ENCODE results near the gene MRE11. TPM values are rescaled to one million over a fixed set of nuclear protein-coding genes. Genes with fewer than 3 reads are reported as not detected.
"Not testable (repeated sequence)": the region's sequence is repeated elsewhere in the genome, so short reads cannot be mapped to it uniquely, and the experiment has no call there.

MRE11 gene
- total RNA-seq, 1 donor from 2014 or later = 7.2 TPM

DNA sequence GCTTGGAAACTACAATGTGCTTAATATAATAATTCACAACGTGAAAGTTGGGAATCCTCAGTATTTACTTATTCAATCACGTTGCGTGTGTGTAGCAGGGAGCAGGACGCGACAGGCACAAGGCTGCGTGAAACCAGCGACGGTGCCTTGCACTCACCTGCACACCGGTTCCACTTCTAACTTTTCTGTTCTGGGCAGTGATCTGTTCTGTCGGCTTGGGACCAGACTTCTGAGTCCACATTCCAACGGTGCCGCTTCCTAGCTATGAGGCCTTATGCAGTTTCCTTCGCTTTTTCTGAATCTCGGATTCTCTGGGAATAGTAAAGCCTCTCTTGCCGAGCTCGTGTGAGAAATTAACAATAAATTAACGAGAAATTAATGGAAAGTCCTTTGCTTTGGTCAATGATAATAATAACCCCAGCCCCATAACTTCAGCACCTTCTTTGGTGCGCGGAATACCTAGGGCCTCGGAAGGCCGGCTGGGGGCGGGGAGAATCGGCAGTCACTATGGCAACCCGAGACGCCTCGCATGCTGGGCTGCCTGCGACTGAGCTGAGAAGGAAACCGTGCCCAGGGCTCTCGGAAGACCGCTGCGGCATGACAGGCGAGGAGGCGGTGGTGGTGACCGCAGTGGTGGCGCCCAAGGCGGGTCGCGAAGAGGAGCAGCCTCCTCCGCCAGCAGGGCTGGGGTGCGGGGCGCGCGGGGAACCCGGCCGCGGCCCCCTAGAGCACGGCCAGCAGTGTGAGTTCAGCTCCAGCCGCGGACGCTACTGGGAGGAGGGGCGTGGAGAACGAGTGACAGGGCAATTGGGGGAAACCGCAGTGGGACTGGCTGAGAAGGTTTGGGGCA lies 18.5 kb upstream of the MRE11 start, which contains the start of gene C11orf97:
Gene C11orf97, plus strand, starts transcription at position 530 of the 850 bp plus-strand sequence. Its CDS starts 68 bp downstream, at position 598.
- peak; percentile 82 for DNase-seq (ENCODE audit: missing footprints)
- intact Hi-C loops (cut with DNase I) = no loop called here

DNA sequence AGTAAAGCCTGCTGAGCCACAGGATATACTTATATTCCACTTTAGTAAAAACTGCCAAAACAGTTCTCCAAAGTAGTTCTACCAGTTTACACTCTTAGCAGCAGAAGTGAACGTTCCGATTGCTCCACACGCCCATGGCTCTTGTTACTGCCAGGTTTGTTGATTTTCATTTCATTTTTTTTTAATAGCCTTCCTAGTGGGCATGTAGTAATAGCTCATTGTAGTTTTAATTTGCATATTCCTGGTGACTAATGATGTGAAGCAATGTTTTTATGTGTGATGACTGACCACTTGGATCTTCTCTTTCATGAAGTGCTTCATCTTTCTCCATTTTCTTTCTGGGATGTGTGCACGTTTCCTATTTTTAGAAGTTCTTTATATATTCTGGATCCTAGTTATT lies 13.8 kb upstream of the MRE11 start:
- ATAC-seq = no peak

More for the DNA sequence above, 18.5 kb upstream of the MRE11 start, which contains the start of gene C11orf97:
- ATAC-seq = peak; percentile 86

DNA sequence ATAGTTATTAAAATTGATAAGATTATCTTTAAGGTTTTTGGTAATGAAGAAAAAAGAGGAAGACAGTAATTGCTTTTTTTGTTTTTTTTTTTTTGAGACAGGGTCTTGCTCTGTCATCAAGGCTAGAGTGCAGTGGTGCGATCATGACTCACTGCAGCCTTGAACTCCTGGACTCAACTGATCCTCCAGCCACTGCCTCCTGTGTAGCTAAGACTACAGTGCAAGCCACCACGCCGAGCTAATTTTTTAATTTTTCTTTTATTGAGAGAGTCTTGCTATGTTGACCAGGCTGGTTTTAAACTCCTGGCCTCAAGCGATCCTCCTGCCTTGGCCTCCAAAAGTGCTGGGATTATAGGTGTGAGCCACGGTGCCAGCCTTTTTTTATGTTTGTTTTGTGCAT lies 12.9 kb upstream of the MRE11 start:
- ATAC-seq = not testable (repeated sequence)
- DNase-seq (ENCODE audit: missing footprints) = peak; percentile 22
- intact Hi-C loops (cut with DNase I) = loop anchor here (10.0 kb wide), 1 partner anchor 322 kb away; no protein-coding TSS in a partner anchor

More for the DNA sequence above, 13.8 kb upstream of the MRE11 start:
- DNase-seq (ENCODE audit: missing footprints) = peak; percentile 17
- intact Hi-C loops (cut with DNase I) = loop anchor here (10.0 kb wide), 1 partner anchor 323 kb away; no protein-coding TSS in a partner anchor

DNA sequence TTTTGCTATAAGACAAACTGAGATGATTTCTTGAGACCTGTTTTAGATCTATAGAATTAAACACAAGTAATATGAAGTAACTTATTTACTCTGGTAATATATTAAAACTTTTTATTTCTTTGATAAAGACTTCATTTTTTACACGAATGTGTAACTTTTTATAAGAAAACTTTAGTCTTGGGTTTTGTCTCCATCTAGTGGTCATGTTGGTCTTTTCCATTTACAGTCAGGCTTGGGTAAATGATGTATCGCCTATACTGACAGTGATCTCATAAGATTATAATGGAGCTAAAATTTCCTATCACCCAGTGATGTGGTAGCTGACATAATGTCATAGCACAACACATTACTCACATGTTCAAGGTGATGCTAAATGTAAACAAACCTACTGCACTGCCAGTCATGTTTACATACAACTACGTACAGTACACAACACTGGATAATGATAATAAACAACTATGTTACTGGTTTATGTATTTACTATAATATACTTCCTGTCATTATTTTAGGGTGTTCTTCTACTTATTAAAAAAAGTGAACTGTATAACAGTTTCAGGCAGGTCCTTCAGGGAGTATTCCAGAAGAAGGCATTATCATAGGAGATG lies 11.1 kb upstream of the MRE11 start:
- intact Hi-C loops (cut with DNase I) = loop anchor here (5.0 to 10.0 kb wide), 2 partner anchors 320 to 607 kb away; no protein-coding TSS in a partner anchor
- DNase-seq (ENCODE audit: missing footprints) (no peak), ATAC-seq (no peak)

DNA sequence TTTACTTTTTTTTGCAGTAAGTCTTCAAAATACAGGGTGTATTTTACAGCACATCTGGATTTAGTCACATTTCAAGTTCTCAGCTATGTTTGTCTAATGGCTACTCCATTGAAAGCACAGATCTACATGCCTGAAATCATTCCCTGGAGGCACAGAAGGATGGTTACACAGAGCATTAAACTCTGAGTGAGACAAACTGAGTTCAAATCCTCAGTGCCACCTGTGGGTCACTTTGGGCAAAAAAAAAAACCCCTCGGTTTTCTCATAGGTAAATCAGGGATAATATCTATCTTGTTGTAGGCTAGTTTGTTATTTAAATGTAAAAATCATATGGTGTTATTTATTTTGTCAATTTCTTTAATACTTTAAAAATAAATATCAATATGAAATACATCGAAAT lies 7.9 kb upstream of the MRE11 start:
- ATAC-seq = no peak
- intact Hi-C loops (cut with DNase I) = loop anchor here (5.0 to 10.0 kb wide), 2 partner anchors 317 to 604 kb away; no protein-coding TSS in a partner anchor
- DNase-seq (ENCODE audit: missing footprints) = no peak

DNA sequence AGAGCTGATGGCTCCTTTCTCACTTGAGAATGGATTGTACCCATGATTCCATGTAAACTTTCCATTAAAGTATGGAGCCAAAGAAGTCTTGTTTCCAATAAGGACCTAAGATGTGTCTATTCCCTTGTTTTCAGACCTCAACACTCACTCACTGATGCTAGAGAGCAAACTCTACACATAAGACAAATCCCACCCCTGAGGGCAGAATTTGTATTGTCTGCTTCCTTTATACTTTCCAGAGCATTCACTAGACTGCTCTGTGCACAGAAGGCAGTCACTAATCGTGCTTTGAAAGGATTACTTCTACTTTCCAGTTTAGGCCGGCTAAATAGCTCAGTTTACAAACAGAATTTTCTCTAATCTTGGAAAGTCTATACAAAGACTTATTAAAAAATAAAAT lies 6.5 kb upstream of the MRE11 start:
- ATAC-seq = no peak
- no peak for DNase-seq (ENCODE audit: missing footprints)
- intact Hi-C loops (cut with DNase I) = loop anchor here (5.0 to 10.0 kb wide), 2 partner anchors 315 to 603 kb away; no protein-coding TSS in a partner anchor

DNA sequence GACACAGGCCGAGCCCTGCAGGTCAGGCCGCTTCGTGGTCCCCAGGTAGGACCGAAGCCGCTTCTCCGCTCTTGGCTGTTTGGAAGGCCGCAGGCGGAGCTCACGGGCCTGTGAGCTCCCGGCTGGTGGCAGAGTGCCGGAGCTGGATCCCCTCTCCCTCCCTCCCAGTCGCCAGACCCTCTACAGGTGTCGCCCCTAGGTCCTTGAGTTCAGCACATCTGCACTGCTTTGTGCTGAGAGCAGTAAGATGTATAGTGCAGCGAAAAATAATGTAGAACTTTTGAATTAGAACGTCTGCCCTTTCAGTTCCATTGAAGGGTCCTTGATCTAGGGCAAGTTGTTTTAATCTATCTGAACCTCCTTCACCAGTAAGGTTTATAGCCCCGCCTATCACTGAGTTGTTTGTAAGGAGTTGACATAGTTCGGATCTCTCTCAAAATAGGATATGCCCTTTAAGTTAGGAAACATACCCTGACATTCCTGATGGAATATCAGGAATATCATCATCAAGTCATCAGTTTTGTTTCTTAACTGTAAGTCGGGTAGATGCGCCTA lies 559 bp upstream of the MRE11 start:
- ATAC-seq = peak; percentile 60
- DNase-seq (ENCODE audit: missing footprints) = no peak
- intact Hi-C loops (cut with DNase I) = no loop called here

DNA sequence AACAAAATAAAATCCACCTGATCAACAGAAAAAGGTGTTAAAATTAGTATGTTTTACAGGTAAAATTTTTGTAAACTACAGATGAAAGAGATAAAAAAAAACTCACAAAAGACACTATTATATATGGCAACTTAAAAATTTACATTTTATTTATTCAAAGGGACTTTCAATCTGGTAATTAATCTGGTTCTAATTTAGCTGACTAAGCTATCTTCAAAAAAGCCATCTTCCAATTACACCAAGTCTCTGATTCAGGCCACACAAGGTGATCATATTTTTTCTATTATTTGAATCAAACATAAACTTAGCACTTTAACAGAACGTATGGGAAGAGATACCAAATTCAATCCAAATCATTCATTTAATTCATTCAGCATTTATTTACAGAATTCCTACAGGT lies 7.6 kb downstream of the MRE11 start:
- DNase-seq (ENCODE audit: missing footprints) (no peak), ATAC-seq (no peak)
- intact Hi-C loops (cut with DNase I) = no loop called here

DNA sequence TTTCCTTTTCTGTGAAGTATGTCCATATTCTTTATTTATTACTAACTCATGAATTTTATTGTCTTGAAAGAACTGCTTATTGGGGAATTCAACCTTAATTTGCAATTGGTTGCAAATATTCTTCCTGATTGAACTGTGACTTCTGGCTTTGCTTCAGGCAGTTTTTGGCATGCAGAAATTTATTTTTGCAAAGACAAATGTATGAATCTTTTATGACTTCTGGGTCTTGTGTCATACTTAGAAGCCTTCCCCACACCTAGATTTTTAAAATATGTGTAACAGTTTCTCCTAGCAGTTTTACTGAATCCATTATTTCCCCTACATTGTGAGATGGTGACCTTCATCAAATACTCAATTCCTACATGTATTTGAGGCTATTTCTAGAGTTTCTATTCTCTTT lies 12.3 kb downstream of the MRE11 start:
- intact Hi-C loops (cut with DNase I) = no loop called here
- no peak for DNase-seq (ENCODE audit: missing footprints)
- no peak for ATAC-seq

DNA sequence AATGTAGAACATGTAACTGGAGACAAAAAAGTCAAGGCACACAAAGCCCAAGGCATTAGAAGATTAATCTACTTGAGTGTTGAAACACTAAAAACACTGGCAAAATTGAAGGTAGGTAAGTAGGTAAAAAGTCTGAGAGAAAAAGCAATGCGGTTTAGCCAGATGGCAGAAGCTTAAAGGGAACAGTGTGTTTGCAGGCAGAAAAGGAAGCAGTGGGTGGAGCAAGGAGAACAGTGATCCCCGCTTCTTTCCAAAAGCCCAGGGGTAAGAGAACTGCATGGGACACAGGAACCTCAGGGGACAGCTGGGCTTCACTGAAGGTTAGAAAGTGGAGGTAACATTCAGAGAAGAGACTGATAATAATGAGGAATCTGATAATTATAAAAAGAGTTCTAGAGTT lies 16.0 kb downstream of the MRE11 start:
- ATAC-seq = no peak
- intact Hi-C loops (cut with DNase I) = no loop called here
- no peak for DNase-seq (ENCODE audit: missing footprints)

DNA sequence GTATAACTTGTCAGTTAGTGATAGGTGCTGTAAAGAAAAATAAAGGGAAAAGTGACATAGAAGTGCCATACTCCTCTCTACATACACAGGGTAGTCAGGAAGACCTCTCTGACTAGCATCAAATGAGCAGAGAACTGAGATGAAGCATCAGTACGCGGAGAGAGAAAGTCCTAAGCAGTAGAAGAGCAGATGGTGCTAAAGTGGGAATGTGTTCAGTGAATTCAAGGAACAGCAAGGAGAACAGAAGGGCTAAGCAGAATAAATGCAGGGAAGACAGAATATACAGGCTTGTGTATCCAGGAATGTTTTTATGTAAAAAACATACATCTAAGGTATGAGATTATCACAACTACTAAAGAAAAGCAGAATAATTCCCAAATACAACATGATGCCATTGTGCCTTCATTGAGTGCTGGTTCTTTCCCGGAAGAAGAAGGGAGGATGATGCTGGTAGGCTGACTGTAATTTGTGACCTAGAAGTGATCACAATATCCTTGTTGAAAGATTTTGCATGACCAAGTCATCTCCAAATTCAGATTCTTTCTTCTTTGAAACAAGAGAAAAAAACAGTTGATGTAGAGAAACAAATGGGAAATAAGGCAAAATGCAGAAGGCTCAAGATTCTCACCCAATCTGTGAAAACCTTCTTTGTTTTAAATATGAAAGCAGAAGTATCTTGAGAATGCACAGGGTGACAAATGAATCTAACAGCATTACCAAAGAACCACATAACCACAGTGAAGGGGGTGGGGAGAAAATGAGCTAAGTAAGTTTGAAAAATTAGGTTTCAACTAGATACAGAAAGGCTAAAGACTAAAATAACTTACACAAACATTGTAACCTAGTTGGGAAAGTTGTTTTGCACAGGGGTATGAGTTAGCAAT lies 20.5 kb downstream of the MRE11 start:
- ATAC-seq (no peak), DNase-seq (ENCODE audit: missing footprints) (no peak)
- intact Hi-C loops (cut with DNase I) = no loop called here

DNA sequence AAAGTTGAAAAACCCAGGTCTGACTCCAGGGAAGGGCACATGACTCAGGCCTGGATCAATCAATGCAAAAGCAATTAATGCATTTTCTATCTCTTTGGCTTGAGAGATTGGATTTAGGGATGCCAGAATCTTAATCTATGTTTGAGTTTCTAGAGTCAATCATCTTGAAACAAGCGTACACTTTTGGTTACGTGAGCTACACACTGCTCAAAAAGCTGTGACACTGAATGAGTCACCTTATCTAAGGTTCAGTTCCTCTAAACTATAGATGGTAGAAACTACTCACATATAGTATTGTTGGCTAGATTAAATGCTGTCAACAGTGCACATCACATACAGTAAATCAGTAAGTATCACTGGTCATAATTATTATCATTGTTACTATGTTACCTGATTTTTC lies 24.2 kb downstream of the MRE11 start:
- DNase-seq (ENCODE audit: missing footprints) (no peak), ATAC-seq (no peak)
- intact Hi-C loops (cut with DNase I) = no loop called here

DNA sequence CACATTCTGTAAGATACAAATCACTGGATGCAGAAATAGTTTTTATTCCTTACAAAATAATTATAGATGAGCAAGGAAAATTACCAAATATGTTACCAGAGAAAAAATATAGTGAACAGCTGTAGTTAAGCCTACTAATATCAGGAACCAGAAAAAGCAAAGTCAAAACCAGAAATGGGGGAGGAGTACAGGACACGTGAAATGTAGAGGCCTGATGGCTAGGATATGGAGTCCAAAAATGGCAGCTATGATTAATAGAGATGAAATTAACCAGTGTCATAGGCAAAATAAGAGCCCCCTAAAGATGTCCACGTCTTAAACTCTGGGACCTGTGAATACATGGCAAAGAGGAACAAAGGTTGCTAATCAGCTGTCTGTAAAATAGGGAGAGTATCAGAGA lies 34.1 kb downstream of the MRE11 start:
- intact Hi-C loops (cut with DNase I) = no loop called here
- ATAC-seq = no peak

DNA sequence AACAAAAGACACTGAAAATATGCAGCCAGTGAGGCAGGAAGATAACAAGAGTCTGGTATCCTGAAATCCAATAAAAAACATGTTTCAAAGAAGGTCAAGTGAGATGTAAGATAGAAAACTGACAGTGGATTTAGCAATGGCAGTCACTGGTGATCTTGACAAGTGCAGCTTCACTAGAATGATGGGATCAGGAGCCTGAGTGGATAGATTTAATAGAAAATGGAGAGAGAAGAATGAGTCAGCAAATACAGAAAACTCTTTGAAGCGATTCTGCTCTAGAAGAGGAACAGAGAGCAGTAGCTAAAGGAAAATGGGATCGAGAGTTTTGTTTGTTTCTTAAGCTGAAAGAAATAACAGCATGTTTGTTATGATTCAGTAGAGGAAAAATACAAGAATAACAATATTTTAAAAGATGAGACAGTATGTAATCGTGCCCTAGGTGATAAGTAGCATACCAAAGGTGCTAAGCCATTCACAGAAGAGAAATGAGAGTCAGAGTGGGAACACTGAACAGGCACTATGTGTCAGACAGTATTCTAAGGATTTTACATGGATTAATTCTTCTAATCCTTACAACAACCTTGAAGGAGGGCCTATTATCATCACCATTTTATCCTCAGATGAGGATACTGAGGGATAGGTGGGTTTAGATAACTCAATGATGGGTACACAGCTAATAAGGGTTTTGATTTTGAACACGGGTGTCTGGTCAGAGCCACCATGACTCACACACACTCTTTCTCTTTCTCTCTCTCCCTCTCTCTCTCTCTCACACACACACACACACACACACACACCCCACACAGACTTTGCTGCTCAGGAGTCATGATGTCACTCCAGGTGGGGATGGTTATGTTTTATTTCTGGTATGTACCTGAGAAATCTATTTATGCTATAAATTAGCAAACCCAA lies 36.3 kb downstream of the MRE11 start:
- DNase-seq (ENCODE audit: missing footprints) (no peak), ATAC-seq (no peak)
- intact Hi-C loops (cut with DNase I) = no loop called here

More for the DNA sequence above, 34.1 kb downstream of the MRE11 start:
- no peak for DNase-seq (ENCODE audit: missing footprints)

DNA sequence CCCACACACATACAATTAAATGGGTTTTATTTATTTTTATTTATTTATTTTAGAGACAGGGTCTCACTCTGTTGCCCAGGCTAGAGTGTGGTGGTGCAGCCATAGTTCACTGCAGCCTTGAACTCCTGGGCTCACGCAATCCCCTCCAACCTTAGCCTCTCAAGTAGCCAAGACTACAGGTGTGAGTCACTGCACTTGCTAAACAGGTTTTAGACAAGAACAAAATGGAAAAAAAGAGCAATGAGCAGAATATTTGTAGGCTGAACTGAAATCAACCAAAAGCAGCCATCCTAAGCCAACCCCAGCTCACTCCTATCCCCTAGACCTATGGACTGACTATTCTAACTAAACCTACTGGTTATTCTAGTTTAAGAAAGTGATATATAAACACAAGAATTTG lies 37.8 kb downstream of the MRE11 start:
- ATAC-seq (no peak), DNase-seq (ENCODE audit: missing footprints) (no peak)
- intact Hi-C loops (cut with DNase I) = no loop called here

DNA sequence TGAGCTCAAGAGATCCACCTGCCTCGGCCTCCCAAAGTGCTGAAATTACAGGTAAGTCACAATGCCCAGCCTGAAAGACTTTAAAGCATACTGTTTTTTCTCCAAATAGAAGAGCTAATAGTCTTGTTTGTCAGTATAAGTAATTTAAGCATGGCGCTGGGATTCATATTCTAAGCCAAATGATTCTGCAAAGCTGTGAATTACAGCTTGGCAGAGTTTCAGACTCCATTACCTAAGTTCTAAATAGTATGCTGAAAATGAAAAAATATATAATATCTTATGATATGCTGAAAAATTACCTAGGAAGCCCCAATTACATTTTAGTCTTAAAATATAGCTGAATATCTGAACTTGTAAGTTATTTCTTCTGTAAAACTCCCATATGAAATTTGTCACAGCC lies 39.3 kb downstream of the MRE11 start:
- ATAC-seq (no peak), DNase-seq (ENCODE audit: missing footprints) (no peak)
- intact Hi-C loops (cut with DNase I) = no loop called here

DNA sequence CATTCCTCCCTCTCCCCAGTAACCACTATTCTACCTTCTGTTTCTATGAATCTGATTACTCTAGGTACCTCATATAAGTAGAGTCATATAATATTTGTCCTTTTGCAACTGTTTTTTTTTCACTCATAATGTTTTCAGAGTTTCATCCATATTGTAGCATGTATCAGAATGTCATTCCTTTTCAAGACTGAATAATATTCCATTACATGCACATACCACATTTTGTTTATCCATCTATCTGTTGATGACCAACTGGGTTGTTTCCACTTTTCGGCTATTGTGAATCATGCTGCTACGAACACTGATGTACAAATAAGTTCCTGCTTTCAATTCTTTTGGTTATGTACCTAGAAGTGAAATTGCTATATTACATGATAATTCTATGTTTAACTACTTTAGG lies 40.7 kb downstream of the MRE11 start:
- intact Hi-C loops (cut with DNase I) = no loop called here
- no peak for ATAC-seq

DNA sequence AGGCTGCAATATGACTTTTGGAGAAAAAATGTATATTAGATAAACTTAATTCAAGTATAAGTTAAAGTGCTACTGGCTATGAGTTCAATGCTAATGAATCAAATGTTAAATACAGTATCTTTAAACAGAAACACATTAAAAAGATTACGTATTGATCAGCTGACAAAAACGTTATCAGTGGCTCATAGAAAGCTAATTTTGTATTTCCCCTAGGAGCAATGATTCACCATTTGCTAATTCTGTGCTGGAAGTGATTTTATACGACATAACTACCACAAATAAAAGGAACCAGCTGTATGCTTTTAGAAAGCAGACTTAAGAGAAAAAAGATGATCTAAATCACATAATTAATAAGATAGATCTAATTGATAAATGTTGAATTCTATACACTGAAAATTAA lies 43.6 kb downstream of the MRE11 start:
- ATAC-seq (no peak), DNase-seq (ENCODE audit: missing footprints) (no peak)
- intact Hi-C loops (cut with DNase I) = no loop called here

More for the DNA sequence above, 40.7 kb downstream of the MRE11 start:
- no peak for DNase-seq (ENCODE audit: missing footprints)
